Stimulated activated naive B cell treated with anti-CD40 and anti-IgM and Interleukin-4, amounts not matched to agents 10 μg/mL and 1 μg/mL and 100 μg/mL, for 72 hours (primary cell): ENCODE measurements around the gene CYTH2.

Experiments
- ATAC-seq, 2 donors: fragments of 150-1000 bp; cut with Tn5 transposase; replicated peaks; 2 replicates each; pipeline ENCODE4 v1.10.0; 2021; ENCODE audit warnings: moderate library complexity in 1 of 2
- DNase-seq: peaks from one replicate; pipeline ENCODE4 v3.0.0; 2021
- H3K27ac Mint-ChIP-seq: one replicate; pipeline ENCODE4 v1.8.0; 2022; ENCODE audit warnings: mild to moderate bottlenecking, mixed read lengths
- H3K27me3 Mint-ChIP-seq, 2 donors: one replicate each; pipeline ENCODE4 v1.8.0; 2022; ENCODE audit warnings: mixed read lengths in 2 of 2
- H3K36me3 Mint-ChIP-seq, 2 donors: one replicate each; pipeline ENCODE4 v1.8.0; 2022; ENCODE audit warnings: mixed read lengths in 2 of 2, mild to moderate bottlenecking in 1 of 2
- H3K4me1 Mint-ChIP-seq, 2 donors: one replicate each; pipeline ENCODE4 v1.8.0; 2022; ENCODE audit warnings: mixed read lengths in 2 of 2, mild to moderate bottlenecking in 1 of 2
- H3K4me3 Mint-ChIP-seq, 2 donors: one replicate each; pipeline ENCODE4 v1.8.0; 2022; ENCODE audit warnings: mild to moderate bottlenecking in 2 of 2, mixed read lengths in 2 of 2, moderate library complexity in 1 of 2
- H3K9me3 Mint-ChIP-seq, 2 donors: one replicate each; pipeline ENCODE4 v1.8.0; 2022; ENCODE audit warnings: mixed read lengths in 2 of 2, mild to moderate bottlenecking in 1 of 2

CYTH2 gene

DNA sequence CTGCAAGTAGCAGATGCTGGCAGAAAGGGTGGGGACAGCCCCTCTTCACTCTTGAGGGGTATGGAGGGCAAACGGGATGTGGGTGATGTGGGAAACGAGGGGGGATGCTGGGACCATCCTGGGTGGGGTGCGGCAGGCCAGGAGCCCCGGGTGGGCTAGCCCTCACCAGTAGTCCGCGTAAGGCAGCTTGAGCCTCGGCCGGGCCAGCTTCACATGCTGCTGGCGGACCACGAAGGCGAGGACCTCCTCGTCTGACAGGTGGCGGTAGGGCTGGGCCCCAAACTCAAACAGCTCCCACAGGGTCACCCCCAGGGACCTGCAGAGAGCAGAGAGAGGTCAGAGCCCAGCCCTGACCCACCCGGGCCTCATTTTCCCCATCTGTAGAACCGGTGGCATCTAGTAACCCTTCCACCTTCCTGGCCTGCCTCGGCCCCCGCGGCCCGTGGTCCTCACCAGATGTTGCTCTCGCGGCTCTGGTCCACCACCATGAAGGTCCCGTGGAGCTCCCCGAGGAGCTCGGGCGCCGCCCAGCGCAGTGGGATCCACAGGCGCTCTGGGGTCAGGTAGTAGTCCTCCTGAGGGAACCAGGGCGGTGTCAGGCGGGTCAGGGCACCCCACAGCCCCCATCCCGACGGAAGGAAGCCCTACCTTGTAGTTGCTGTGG, 31.8 kb downstream of the CYTH2 start:
- Mint-ChIP-seq H3K36me3 (no peaks in the 10 kb centered on the region), H3K9me3 (no peaks in the 10 kb centered on the region), H3K27ac (no peak overlapping the region), H3K4me3 (peak overlapping the region; percentile 65 to 76), H3K4me1 (peaks cover 28 to 38% of the 10 kb centered on the region in 2 donors), H3K27me3 (peaks cover 39 to 44% of the 10 kb centered on the region in 2 donors)
- DNase-seq (no peak), ATAC-seq (no peak)

GRCh38 chr19:48501494-48502349, 32.6 kb downstream of the CYTH2 start:
- Mint-ChIP-seq H3K4me1 (peaks cover 28 to 38% of the 10 kb centered on the region in 2 donors), H3K36me3 (no peaks in the 10 kb centered on the region), H3K9me3 (no peaks in the 10 kb centered on the region), H3K4me3 (peak overlapping the region; percentile 65 to 76), H3K27me3 (peaks cover 36% of the 10 kb centered on the region in 2 donors), H3K27ac (peak overlapping the region; percentile 48)
- ATAC-seq, result peak; percentile 47 to 53
- no peak for DNase-seq

DNA sequence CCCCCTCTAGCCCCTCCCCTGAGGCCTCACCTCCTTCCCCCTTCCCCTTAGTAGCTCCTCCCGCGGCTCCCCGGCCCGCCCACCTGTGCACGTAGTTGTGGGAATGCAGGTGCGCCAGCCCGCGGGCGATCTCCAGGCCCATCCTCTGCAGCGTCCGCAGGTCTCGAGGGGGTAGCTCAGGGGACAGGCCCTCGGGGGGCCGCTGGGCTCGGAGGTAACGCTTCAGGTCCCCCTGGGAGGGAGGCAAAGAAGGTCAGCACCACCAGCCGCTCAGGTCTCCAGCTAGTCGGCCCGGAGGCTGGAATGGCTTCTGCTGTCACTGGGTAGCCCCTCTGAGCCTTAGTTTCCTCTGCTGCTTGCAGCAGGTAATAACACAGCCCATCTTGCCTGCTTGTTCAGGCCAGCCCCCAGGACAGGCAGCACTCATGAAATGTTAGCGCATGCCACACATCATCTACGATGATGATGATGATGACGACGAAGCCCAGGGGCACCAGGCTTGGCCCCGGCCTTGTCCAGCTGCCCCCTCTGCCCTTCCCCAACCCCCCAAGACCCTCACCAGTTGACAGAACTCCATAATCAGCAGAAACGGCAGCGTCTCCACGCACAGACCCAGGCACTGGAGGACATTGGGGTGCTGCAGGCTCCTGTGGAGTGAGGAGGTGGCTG, 33.3 kb downstream of the CYTH2 start:
- Mint-ChIP-seq H3K4me3 (peak overlapping the region; percentile 65 to 66), H3K36me3 (no peaks in the 10 kb centered on the region), H3K27ac (peak overlapping the region; percentile 48), H3K9me3 (no peaks in the 10 kb centered on the region), H3K4me1 (peaks cover 28 to 38% of the 10 kb centered on the region in 2 donors), H3K27me3 (peaks cover 29 to 30% of the 10 kb centered on the region in 2 donors)
- DNase-seq (peak; percentile 80), ATAC-seq (peak; percentile 81)

DNA sequence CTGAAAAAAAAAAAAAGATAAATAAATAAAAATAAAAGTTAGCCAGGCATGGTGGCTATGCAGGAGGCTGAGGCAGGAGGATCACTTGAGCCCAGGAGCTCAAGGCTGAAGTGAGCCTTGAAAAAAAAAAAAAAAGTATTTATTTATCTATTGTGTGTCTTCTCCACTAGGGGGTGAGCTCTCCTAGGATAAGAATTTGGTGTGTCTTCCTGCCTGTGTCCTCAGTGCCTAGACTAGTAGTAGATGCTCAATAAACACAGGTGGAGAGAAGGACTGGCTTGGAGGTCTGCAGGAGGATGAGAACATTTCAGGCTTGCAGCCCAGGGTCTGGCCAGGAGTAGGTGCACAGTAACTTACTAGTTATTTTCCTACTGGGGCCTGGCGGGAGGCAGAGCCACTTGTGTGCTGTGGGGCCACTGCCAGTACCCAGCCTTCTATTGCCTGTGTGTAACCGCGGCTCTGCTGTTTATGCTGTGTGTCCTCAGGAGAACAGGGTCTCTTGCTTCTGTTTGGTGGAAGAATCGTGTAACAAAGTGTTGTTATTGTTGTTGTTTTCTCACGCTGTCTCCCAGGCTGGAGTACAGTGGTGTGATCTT, 37.1 kb downstream of the CYTH2 start:
- DNase-seq (no peak), ATAC-seq (peak; percentile 13 to 17)
- Mint-ChIP-seq H3K4me3 (no peak overlapping the region), H3K9me3 (no peaks in the 10 kb centered on the region), H3K27ac (no peak overlapping the region), H3K27me3 (peaks cover 26 to 27% of the 10 kb centered on the region in 2 donors), H3K36me3 (no peaks in the 10 kb centered on the region), H3K4me1 (peaks cover 22 to 32% of the 10 kb centered on the region in 2 donors)

DNA sequence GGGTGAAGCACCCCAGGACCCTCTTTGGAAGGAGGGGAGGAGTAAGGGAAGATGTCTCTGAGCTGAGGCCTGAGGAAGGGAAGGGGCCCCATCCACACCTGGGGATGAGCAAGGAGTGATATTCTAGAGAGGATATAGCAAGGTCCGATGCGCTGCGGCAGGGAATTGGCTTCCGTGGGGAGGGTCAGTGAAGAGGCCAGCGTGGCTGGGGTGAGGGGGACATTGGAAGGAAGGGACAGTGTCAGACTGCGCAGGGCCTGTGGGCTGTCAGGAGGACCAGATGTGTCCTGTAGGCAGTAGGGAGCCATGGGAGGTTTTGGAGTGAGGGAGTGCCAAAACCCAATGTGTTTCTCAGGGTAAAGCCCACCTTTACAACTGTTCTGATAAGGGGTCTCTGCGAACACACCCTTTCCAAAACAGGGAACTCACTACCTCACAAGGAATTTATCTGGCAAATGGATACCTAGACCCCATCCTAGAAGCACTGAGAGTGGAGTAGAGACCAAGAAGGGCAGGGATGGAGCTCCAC, 38.8 kb downstream of the CYTH2 start:
- Mint-ChIP-seq H3K4me3 (no peak overlapping the region), H3K27me3 (peaks cover 18 to 20% of the 10 kb centered on the region in 2 donors), H3K36me3 (no peaks in the 10 kb centered on the region), H3K9me3 (no peaks in the 10 kb centered on the region), H3K27ac (no peak overlapping the region), H3K4me1 (peaks cover 9 to 15% of the 10 kb centered on the region in 2 donors)
- ATAC-seq, result no peak
- no peak for DNase-seq

GRCh38 chr19:48508729-48509411, 39.7 kb downstream of the CYTH2 start:
- Mint-ChIP-seq H3K4me1 (peaks cover 5 to 14% of the 10 kb centered on the region in 2 donors), H3K4me3 (no peak overlapping the region), H3K9me3 (no peaks in the 10 kb centered on the region), H3K27me3 (peaks cover 13 to 20% of the 10 kb centered on the region in 2 donors), H3K27ac (no peak overlapping the region), H3K36me3 (no peaks in the 10 kb centered on the region)
- no peak for DNase-seq
- no peak for ATAC-seq

DNA sequence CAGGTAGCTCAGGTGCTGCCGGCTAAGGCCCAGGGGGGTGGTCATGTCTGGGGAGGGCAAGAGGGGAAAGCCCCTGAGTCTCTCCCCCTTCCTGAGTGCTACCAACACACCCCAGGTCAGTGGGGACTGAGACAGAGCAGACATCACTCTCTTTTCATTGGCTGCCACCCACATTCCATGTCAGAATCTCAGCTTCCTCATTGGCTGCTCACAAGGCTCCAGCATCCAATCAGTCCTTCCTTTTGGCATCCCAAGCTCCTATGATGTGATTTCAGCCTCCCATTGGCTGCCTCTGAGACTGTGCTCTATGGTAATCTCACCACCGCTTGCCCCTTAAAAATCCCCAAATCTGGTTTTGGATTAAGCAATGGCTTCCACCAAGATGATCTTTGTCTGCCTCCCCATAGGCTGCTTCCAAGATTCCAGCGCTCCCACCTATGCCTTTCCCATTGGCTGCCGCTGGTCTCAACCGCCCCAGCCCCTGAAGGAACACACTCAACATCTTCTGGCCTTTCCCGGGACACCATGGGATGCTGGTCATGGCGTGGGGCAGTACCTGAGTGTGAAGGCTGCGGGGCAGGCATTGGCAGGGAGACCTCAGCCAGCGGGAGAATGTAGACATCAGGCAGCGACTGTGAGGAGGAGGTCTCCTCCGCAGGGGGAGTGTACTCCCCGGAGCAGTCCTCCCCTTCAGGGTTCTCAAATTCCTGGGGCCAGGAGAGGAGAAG, 40.5 kb downstream of the CYTH2 start:
- Mint-ChIP-seq H3K9me3 (no peaks in the 10 kb centered on the region), H3K36me3 (no peaks in the 10 kb centered on the region), H3K4me3 (no peak overlapping the region), H3K4me1 (peaks cover 6 to 18% of the 10 kb centered on the region in 2 donors), H3K27ac (no peak overlapping the region), H3K27me3 (peaks cover 13 to 20% of the 10 kb centered on the region in 2 donors)
- ATAC-seq (no peak), DNase-seq (no peak)

GRCh38 chr19:48510421-48511268, 41.5 kb downstream of the CYTH2 start:
- DNase-seq (no peak), ATAC-seq (peak; percentile 65 to 71)
- peak overlapping the region; percentile 67 to 70 for H3K4me3 Mint-ChIP-seq
- no peaks in the 10 kb centered on the region for H3K36me3 Mint-ChIP-seq
- H3K4me1 Mint-ChIP-seq, result peaks cover 6 to 18% of the 10 kb centered on the region in 2 donors
- no peaks in the 10 kb centered on the region for H3K9me3 Mint-ChIP-seq
- H3K27me3 Mint-ChIP-seq, result peaks cover 13 to 20% of the 10 kb centered on the region in 2 donors
- H3K27ac Mint-ChIP-seq, result no peak overlapping the region

GRCh38 chr19:48511321-48511731, 42.2 kb downstream of the CYTH2 start:
- Mint-ChIP-seq H3K4me3 (no peak overlapping the region), H3K27me3 (peaks cover 13 to 20% of the 10 kb centered on the region in 2 donors), H3K4me1 (peaks cover 6 to 18% of the 10 kb centered on the region in 2 donors), H3K36me3 (no peaks in the 10 kb centered on the region), H3K9me3 (no peaks in the 10 kb centered on the region), H3K27ac (no peak overlapping the region)
- DNase-seq, result no peak
- ATAC-seq, result no peak

- Mint-ChIP-seq H3K36me3 (no peaks in the 10 kb centered on the region), H3K9me3 (no peaks in the 10 kb centered on the region), H3K27ac (no peak within 1 kb of the TSS), H3K4me3 (peak within 1 kb of the TSS; percentile 67 to 70), H3K27me3 (peaks cover 13 to 20% of the 10 kb centered on the region in 2 donors), H3K4me1 (peaks cover 6 to 18% of the 10 kb centered on the region in 2 donors)
- ATAC-seq (no peak), DNase-seq (no peak)
Observed at GRCh38 chr19:48511800-48512503, 42.8 kb downstream of the CYTH2 start, which contains the start of gene LMTK3. LMTK3 (minus strand) TSS chr19:48511835; CDS start chr19:48511576, 259 bp downstream.

GRCh38 chr19:48512504-48513288, 43.5 kb downstream of the CYTH2 start:
- Mint-ChIP-seq H3K27ac (no peak overlapping the region), H3K4me1 (peaks cover 6 to 18% of the 10 kb centered on the region in 2 donors), H3K9me3 (no peaks in the 10 kb centered on the region), H3K4me3 (no peak overlapping the region), H3K36me3 (no peaks in the 10 kb centered on the region), H3K27me3 (peaks cover 12 to 20% of the 10 kb centered on the region in 2 donors)
- ATAC-seq, result no peak
- DNase-seq, result no peak
